Frontal cortex (tissue), 4 donors: ENCODE measurements around the gene SMIM45. TPM values are rescaled to one million over a fixed set of nuclear protein-coding genes. Genes with fewer than 3 reads are reported as not detected.

Source experiments
- DNase-seq, 2 donors: peaks; one replicate each; pipeline ENCODE4 v3.0.0; 2012; ENCODE audit warnings: low spot score in 2 of 2
- FAIRE-seq: peaks from 2 replicates; lab custom pipeline; 2012; peaks lifted over from hg19 to GRCh38; lab: Jason Lieb, UNC
- total RNA-seq: library from RNA; depleted of rRNA; stranded (reverse); fragments of >200 nt; gene quantifications from one replicate; pipeline ENCODE4 v1.2.3, GENCODE V29; 2014
- donor health status: control.
- donor health status: control.
- donor health status: control.

Gene SMIM45

DNA sequence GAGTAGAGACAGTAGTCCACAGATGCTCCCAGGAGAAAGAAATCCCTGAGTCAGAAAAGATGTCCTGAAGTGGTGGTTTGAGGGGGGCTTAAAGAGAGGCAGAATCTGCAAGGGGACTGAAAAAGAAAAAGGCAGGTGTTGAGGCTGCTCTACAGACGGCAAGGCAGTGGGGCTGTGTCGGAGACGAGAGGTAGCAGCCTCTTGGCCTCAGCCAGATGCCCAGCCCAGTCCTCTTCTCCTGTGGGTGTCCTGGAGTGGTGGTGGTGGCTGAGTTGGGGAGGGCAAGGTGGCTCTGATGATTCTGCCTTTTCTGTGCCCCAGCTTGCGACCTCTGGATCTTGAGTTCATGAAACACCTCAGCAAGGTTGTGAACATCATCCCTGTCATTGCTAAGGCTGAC, 37.3 kb downstream of the SMIM45 start:
- FAIRE-seq (no peak), DNase-seq (no peak)

DNA sequence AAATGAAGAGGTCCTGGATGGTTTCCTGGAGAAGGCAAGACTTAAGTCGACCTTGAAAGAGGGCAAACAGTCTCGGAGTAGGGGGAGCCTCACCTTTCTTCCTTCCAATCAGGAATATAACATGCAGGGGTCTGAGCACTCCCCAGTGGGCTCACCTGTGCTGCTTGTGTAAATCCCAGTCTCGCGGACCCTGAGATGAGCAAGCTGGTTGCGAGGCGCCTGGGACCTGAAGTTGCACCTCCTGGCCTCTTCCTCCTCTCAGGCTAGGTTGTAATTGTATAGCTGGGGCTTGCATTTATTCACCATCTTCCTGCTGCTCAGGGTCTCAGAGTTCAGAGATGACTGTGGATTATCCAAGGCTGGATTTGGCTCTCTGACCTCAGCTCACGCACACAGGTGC, 39.2 kb downstream of the SMIM45 start:
- DNase-seq (no peak), FAIRE-seq (no peak)

DNA sequence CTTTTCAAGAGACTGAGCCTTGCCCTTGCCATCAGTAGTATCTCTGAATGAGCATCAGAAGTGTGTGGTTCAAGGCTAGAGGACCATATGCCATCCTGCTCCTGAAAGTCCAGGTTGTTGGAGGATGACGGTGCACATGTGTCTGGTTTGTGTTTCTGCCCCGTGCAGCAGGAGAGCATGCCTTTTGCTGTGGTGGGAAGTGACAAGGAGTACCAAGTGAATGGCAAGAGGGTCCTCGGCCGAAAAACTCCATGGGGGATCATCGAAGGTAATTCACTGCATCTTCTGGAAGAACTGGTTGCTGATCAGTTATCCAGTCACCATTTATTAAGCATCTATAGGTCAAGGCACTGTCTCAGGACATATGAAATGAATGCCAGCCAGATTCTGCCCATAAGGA, 40.5 kb downstream of the SMIM45 start:
- DNase-seq (no peak), FAIRE-seq (no peak)

DNA sequence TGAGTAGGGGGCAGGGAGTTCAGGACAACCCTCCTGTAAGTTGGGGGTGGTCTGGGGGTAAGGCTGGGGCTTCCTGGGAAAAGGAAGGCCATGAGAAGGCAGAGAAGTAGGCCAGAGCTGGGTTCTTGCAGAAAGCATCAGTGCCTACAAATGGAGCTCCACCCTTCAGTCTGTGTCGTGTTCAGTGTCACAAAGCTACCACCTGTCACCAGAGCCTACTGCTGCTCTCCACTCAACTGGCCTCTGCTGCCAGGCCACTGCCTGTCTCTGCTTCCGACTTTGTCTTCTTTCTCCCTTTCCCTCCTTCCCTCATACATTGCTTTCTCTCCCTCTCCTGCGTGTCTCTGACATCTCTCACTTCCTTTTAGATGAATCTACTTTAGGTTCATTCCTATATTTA, 43.3 kb downstream of the SMIM45 start:
- no peak for DNase-seq
- no peak for FAIRE-seq

DNA sequence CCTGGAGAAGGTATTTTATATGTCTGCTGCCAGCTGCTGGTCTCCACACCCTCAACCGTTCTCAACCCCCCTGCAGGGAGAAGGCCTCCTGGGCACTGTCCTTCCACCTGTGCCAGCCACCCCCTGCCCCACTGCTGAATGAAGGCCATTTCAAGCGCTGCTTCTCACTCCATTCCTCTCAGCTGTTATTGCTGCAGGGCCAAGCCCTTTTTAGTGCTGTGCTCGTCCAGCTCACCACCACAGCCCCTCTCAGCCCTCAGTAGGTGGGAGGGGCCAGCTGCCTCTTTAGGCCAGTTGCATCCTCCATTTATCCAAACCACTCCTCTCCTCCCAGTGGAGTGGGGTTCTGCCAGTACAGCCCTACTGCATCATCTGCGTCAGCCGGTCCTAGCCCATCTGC, 44.9 kb downstream of the SMIM45 start:
- FAIRE-seq (no peak), DNase-seq (no peak)

DNA sequence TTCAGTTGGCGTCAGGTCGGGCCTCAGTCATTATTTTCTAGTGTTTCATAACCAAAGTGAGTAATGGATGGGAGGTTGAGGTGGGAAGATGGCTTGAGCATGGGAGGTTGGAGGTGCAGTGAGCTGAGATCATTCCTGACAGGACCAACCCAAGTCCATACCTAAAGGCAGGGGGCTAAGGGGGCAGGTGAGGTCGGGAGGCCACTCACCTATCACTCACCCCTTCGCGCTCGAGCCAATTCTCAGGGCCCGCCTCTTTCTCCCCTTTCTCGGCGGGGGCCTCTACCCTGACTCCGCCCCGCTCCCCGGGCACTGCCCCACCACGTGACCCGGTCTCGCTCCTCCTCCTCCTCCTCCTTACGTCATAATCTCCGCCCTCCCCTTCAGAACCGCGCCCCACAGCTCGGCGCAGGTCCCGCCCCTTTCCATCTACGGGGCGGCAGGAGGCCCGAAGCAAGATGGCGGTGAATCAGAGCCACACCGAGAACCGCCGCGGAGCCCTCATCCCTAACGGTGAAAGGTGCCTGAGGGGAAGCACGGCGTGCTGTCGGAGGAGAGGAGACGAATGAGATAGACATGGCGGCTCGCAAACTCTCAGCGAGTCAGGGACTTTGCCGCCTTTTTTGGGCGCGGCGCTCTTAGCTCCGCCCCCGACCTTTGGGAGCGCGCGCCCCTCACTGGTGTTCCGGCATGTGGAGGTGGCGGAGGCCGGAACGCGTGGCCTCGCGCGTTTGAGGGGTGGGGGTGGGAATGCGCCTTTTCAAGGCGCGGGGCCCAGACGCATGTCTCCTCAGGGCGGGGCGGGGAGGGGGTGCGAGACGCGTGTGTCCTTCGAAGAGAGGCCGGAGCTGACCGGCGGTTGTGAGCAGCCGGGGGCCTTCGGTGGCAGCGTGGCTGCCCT, 46.7 kb downstream of the SMIM45 start, which contains the start of gene WBP2NL:
Gene WBP2NL (plus strand): TSS at position 428 of the 901 bp plus-strand sequence. CDS start 31 bp downstream, at position 459.
- no peak for FAIRE-seq
- DNase-seq: peak; percentile 76 to 93

DNA sequence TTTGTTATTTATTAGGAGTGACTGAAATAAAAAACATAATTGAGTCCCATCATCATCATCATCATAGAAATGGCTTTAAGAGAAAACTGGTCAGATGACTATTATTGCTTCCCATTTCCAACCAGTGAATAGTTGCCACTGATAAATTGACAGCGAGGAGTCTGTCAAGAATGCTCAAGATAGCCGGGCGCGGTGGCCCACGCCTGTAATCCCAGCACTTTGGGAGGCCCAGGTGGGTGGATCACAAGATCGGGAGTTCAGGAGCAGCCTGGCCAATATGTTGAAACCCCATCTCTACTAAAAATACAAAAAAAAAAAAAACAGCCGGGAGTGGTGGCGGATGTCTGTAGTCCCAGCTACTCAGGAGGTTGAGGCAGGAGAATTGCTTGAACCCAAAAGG, 48.5 kb downstream of the SMIM45 start:
- no peak for DNase-seq
- no peak for FAIRE-seq

DNA sequence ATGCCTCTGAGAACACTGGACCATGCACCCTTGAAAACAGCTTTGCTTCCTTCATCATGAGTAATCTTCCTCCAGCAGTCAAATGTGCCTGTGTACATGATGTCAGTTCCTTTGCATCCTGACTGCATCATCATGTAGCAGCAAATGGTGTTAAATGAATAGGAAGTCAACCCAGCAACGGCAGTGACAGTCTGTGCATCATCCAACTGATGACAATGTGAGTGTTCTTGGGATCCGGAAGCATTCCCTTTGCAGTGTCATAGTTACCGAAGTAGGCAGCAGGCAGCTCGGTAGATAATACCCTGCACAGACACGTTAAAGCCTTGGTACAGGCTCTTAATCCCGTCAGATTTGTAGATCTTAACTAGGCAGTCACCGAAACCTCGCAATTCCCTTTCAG, 49.2 kb downstream of the SMIM45 start:
- no peak for FAIRE-seq

DNA sequence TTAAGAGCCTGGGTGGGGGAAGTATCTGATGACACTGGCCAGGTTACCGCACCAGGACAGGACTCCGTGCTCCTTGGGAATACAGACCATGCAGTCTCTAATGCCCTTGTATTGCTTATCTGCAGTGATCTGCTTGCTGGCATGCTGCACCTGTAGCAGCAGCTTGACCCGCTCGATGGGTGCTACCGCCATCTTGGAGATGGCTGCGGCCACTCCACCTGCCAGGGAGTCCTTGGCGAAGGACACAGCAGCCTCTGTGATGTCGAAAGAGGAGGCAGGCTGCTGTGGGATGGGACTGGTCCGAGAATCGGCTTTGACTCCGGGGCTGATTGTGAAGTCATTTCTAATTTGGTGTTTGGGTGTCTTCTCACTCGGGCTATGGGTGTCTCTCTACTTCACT, 49.8 kb downstream of the SMIM45 start:
- FAIRE-seq (no peak), DNase-seq (no peak)

More for the DNA sequence above, 49.2 kb downstream of the SMIM45 start:
- DNase-seq: no peak

DNA sequence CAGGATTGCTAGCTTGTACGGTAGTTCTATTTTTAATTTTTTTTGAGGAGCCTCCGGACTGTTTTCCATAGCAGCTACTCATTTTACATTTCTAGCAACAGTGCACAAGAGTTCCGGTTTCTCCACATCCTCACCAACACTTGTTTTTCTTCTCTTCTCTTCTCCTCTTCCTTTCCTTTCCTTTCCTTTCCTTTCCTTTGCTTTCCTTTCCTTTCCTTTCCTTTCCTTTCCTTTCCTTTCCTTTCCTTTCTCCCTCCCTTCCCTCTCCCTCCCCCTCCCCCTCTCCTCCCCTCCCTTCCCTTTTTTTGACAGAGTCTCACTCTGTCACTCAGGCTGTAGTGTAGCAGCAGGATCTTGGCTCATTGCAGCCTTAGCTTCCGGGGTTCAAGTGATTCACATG, 56.0 kb downstream of the SMIM45 start:
- FAIRE-seq (no peak), DNase-seq (no peak)

Other genes with a start within 250 kb of the SMIM45 start
- gene CCDC134, start 151.5 kb upstream of the SMIM45 start, total RNA-seq: 14.3 TPM
- gene SREBF2, start 119.0 kb upstream of the SMIM45 start, total RNA-seq: 56.3 TPM
- gene SHISA8, start 37.1 kb upstream of the SMIM45 start, total RNA-seq: not detected
- under 0.01 TPM for gene TNFRSF13C, start 25.3 kb upstream of the SMIM45 start, total RNA-seq
- 3.7 TPM for gene CENPM, start 5.0 kb upstream of the SMIM45 start, total RNA-seq
- gene SEPTIN3, start 17.3 kb downstream of the SMIM45 start, total RNA-seq: 123 TPM
- 4.5 TPM for gene WBP2NL, start 46.6 kb downstream of the SMIM45 start, total RNA-seq
- 13.5 TPM for gene NAGA, start 118.7 kb downstream of the SMIM45 start, total RNA-seq
- gene PHETA2, start 122.1 kb downstream of the SMIM45 start, total RNA-seq: 4.5 TPM
- 20.0 TPM for gene SMDT1, start 127.5 kb downstream of the SMIM45 start, total RNA-seq
- 57.1 TPM for gene NDUFA6, start 138.6 kb downstream of the SMIM45 start, total RNA-seq
- 2.0 TPM for gene CYP2D6, start 178.7 kb downstream of the SMIM45 start, total RNA-seq